ENCODE data around the gene LYST.
A peak's percentile ranks its signal among the peaks of the same experiment; 100 is the strongest.

Gene LYST

DNA sequence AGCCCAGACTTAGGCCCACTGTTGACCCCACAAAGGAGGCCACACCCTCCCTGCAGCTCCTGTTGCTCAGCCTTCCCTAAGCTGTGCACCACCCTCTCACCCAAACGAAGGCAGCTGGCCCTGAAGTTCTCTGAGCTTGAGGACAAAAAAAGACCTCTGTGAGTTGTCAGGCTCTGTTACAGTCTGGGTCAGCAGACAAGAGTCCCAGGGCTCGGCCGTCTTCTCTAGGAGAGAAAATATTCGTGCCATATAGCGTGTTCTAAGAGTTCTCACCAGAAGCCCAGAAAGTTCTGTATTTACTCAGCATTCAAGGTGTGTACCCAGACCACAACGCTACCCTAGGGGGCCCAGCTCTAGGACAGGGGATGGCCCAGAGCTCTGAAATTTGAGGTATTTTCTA, 25.5 kb upstream of the LYST start:
- Histone ChIP-seq H3K9me3 (ENCODE audit: insufficient read depth, low read depth, low read length) (no peaks in the 10 kb centered on the region), H3K4me3 (ENCODE audit: low read depth, low read length) (no peak overlapping the region), H4K8ac (ENCODE audit: low read depth, low read length) (no peak overlapping the region), H4K12ac (ENCODE audit: low read depth, low read length) (no peak overlapping the region), H3K27ac (ENCODE audit: low read depth, low read length) (no peak overlapping the region), H3K23ac (ENCODE audit: low read length) (no peak overlapping the region), H2AK5ac (ENCODE audit: low read length) (peak overlapping the region; percentile 59), H2AFZ (ENCODE audit: insufficient read depth, low read length, poor library complexity) (no peak overlapping the region), H3K79me2 (ENCODE audit: control insufficient read depth, insufficient read depth, low read length, poor library complexity) (peaks cover 3% of the 10 kb centered on the region), H3K36me3 (ENCODE audit: control insufficient read depth in 1 of 2, insufficient read depth in 2 of 2, low read length in 2 of 2) (no peaks in the 10 kb centered on the region), H2BK12ac (ENCODE audit: low read length) (peak overlapping the region; percentile 91), H2BK5ac (ENCODE audit: low read depth, low read length, poor library complexity) (peak overlapping the region; percentile 21), H3K4me2 (ENCODE audit: low read length) (no peak overlapping the region), H4K91ac (ENCODE audit: low read depth, low read length) (peak overlapping the region; percentile 66), H3K14ac (ENCODE audit: low read length) (peak overlapping the region; percentile 50), H3K18ac (ENCODE audit: low read length) (no peak overlapping the region), H3K27me3 (ENCODE audit: insufficient read depth, low read length) (no peaks in the 10 kb centered on the region), H3K79me1 (ENCODE audit: low read length) (peaks cover 5% of the 10 kb centered on the region), H3K4me1 (ENCODE audit: control insufficient read depth in 1 of 2, insufficient read depth in 2 of 2, low read length in 2 of 2) (peaks cover 7% of the 10 kb centered on the region in 2 experiments), H3K4ac (ENCODE audit: low read depth, low read length) (no peak overlapping the region), H3K9ac (ENCODE audit: low read length) (peak overlapping the region; percentile 24), H2BK120ac (ENCODE audit: insufficient read depth, low read length, poor library complexity) (no peak overlapping the region)
- DNase-seq: no peak
- WGBS (ENCODE audit: extremely low coverage, insufficient coverage, insufficient read length): no CpG with 5 or more reads among the region's 6 CpGs

DNA sequence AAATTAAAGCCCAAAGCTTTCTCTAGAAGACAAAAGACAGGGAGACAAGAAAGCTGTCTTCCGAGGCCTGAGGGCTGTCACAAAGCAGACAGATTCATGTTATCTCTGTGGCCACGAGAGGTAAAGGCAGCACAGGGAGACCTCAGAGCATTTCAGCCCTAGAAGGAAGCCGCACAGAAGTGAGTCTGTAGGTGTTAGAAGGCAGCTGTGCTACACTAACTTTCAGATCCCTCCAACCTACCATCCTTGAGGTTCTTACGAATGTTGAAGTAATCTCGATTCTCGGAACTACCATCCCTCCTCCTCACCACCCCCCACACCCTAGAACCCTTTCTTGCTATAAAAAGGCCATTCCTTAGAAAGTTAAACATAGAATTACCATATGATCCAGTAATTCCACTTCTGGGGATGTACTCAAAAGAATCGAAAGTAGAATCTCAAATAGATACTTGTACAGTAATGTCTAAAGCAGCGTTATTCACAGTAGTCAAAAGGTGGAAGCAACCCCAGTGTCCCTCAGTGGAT, 21.5 kb upstream of the LYST start:
- Histone ChIP-seq H3K9me3 (ENCODE audit: insufficient read depth, low read depth, low read length) (no peaks in the 10 kb centered on the region), H3K14ac (ENCODE audit: low read length) (no peak overlapping the region), H2BK12ac (ENCODE audit: low read length) (peak overlapping the region; percentile 61), H2BK120ac (ENCODE audit: insufficient read depth, low read length, poor library complexity) (no peak overlapping the region), H3K4me3 (ENCODE audit: low read depth, low read length) (no peak overlapping the region), H2AFZ (ENCODE audit: insufficient read depth, low read length, poor library complexity) (no peak overlapping the region), H3K79me2 (ENCODE audit: control insufficient read depth, insufficient read depth, low read length, poor library complexity) (peaks cover 3% of the 10 kb centered on the region), H3K36me3 (ENCODE audit: control insufficient read depth in 1 of 2, insufficient read depth in 2 of 2, low read length in 2 of 2) (no peaks in the 10 kb centered on the region), H4K91ac (ENCODE audit: low read depth, low read length) (no peak overlapping the region), H3K4ac (ENCODE audit: low read depth, low read length) (no peak overlapping the region), H3K23ac (ENCODE audit: low read length) (no peak overlapping the region), H4K8ac (ENCODE audit: low read depth, low read length) (no peak overlapping the region), H3K4me2 (ENCODE audit: low read length) (no peak overlapping the region), H3K9ac (ENCODE audit: low read length) (no peak overlapping the region), H2BK5ac (ENCODE audit: low read depth, low read length, poor library complexity) (no peak overlapping the region), H3K27me3 (ENCODE audit: insufficient read depth, low read length) (no peaks in the 10 kb centered on the region), H2AK5ac (ENCODE audit: low read length) (no peak overlapping the region), H3K79me1 (ENCODE audit: low read length) (peaks cover 5% of the 10 kb centered on the region), H3K18ac (ENCODE audit: low read length) (no peak overlapping the region), H3K4me1 (ENCODE audit: control insufficient read depth in 1 of 2, insufficient read depth in 2 of 2, low read length in 2 of 2) (peaks cover 5 to 6% of the 10 kb centered on the region in 2 experiments), H3K27ac (ENCODE audit: low read depth, low read length) (no peak overlapping the region), H4K12ac (ENCODE audit: low read depth, low read length) (no peak overlapping the region)
- no peak for DNase-seq
- WGBS (ENCODE audit: extremely low coverage, insufficient coverage, insufficient read length): no CpG with 5 or more reads among the region's 8 CpGs

DNA sequence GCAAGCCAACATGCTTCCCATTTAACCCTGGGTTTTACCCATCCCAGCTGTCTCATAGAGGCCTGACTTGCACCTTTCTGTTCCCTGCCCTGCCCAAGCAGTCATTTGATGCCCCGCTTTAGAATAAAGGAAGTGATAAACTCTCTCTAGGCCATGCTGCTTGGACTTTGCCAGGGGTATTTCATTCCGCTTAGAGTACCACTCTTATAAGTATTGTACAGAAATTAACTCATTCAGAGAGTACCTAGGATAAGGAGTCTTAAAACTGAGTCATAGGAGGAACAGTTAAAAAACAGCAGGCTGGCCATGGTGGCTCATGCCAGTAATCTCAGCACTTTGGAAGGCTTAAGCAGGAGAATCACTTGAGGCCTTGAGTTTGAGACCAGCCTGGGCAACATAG, 21.0 kb upstream of the LYST start:
- WGBS (ENCODE audit: extremely low coverage, insufficient coverage, insufficient read length): no CpG with 5 or more reads among the region's 2 CpGs
- peaks cover 5 to 6% of the 10 kb centered on the region in 2 experiments for H3K4me1 ChIP-seq (ENCODE audit: control insufficient read depth in 1 of 2, insufficient read depth in 2 of 2, low read length in 2 of 2)
- no peak for DNase-seq
- H4K8ac ChIP-seq (ENCODE audit: low read depth, low read length): no peak overlapping the region
- no peak overlapping the region for H3K23ac ChIP-seq (ENCODE audit: low read length)
- no peak overlapping the region for H2AFZ ChIP-seq (ENCODE audit: insufficient read depth, low read length, poor library complexity)
- no peak overlapping the region for H2BK120ac ChIP-seq (ENCODE audit: insufficient read depth, low read length, poor library complexity)
- H3K4me3 ChIP-seq (ENCODE audit: low read depth, low read length): no peak overlapping the region
- no peak overlapping the region for H4K12ac ChIP-seq (ENCODE audit: low read depth, low read length)
- no peak overlapping the region for H3K14ac ChIP-seq (ENCODE audit: low read length)
- no peak overlapping the region for H3K27ac ChIP-seq (ENCODE audit: low read depth, low read length)
- no peak overlapping the region for H3K4ac ChIP-seq (ENCODE audit: low read depth, low read length)
- peaks cover 3% of the 10 kb centered on the region for H3K79me2 ChIP-seq (ENCODE audit: control insufficient read depth, insufficient read depth, low read length, poor library complexity)
- no peaks in the 10 kb centered on the region for H3K27me3 ChIP-seq (ENCODE audit: insufficient read depth, low read length)
- H3K4me2 ChIP-seq (ENCODE audit: low read length): no peak overlapping the region
- no peak overlapping the region for H3K18ac ChIP-seq (ENCODE audit: low read length)
- no peaks in the 10 kb centered on the region for H3K36me3 ChIP-seq (ENCODE audit: control insufficient read depth in 1 of 2, insufficient read depth in 2 of 2, low read length in 2 of 2)
- H2BK12ac ChIP-seq (ENCODE audit: low read length): no peak overlapping the region
- H2BK5ac ChIP-seq (ENCODE audit: low read depth, low read length, poor library complexity): no peak overlapping the region
- no peak overlapping the region for H4K91ac ChIP-seq (ENCODE audit: low read depth, low read length)
- no peaks in the 10 kb centered on the region for H3K9me3 ChIP-seq (ENCODE audit: insufficient read depth, low read depth, low read length)
- H3K79me1 ChIP-seq (ENCODE audit: low read length): peaks cover 5% of the 10 kb centered on the region
- no peak overlapping the region for H3K9ac ChIP-seq (ENCODE audit: low read length)
- H2AK5ac ChIP-seq (ENCODE audit: low read length): no peak overlapping the region

DNA sequence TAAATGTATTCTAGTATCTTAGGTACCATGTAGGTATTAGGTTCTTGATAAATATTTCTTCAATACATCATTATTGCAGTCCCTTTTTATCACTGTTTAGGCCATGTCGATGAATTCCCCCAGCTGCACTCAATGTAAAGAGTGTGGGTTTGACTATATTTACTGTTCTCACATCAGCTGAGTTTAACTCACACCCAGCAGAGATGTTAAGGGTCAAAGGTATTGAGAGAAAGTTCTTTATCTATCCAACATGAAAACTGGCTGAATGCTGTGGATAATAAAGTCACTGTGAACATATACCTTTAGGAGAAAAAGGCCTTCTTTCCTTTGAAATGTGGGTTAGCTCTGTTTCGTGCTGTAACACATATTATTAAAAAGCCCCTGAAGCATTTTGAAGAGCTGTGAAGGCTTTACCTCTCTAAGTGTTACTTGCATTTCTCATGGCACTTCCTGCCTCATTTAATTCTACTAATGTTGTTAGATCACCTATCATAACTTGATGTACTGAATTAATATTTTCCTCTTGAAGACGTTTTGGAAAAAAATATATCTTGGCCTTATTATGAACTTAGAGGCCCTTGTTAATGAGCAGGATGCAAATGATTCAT, 19.1 kb upstream of the LYST start:
- no peak for DNase-seq
- no CpG with 5 or more reads among the region's 3 CpGs for WGBS (ENCODE audit: extremely low coverage, insufficient coverage, insufficient read length)

More for the DNA sequence above, 19.1 kb upstream of the LYST start:
- Histone ChIP-seq H2BK12ac (ENCODE audit: low read length) (no peak overlapping the region), H3K23ac (ENCODE audit: low read length) (no peak overlapping the region), H3K79me1 (ENCODE audit: low read length) (no peaks in the 10 kb centered on the region), H3K27ac (ENCODE audit: low read depth, low read length) (no peak overlapping the region), H2AFZ (ENCODE audit: insufficient read depth, low read length, poor library complexity) (no peak overlapping the region), H3K18ac (ENCODE audit: low read length) (no peak overlapping the region), H3K9ac (ENCODE audit: low read length) (no peak overlapping the region), H3K36me3 (ENCODE audit: control insufficient read depth in 1 of 2, insufficient read depth in 2 of 2, low read length in 2 of 2) (no peaks in the 10 kb centered on the region), H3K79me2 (ENCODE audit: control insufficient read depth, insufficient read depth, low read length, poor library complexity) (no peaks in the 10 kb centered on the region), H2BK120ac (ENCODE audit: insufficient read depth, low read length, poor library complexity) (no peak overlapping the region), H3K27me3 (ENCODE audit: insufficient read depth, low read length) (no peaks in the 10 kb centered on the region), H4K8ac (ENCODE audit: low read depth, low read length) (no peak overlapping the region), H3K4me3 (ENCODE audit: low read depth, low read length) (no peak overlapping the region), H4K91ac (ENCODE audit: low read depth, low read length) (no peak overlapping the region), H4K12ac (ENCODE audit: low read depth, low read length) (no peak overlapping the region), H3K9me3 (ENCODE audit: insufficient read depth, low read depth, low read length) (no peaks in the 10 kb centered on the region), H3K4ac (ENCODE audit: low read depth, low read length) (no peak overlapping the region), H3K4me1 (ENCODE audit: control insufficient read depth in 1 of 2, insufficient read depth in 2 of 2, low read length in 2 of 2) (no peaks in the 10 kb centered on the region), H3K4me2 (ENCODE audit: low read length) (no peak overlapping the region), H3K14ac (ENCODE audit: low read length) (no peak overlapping the region), H2BK5ac (ENCODE audit: low read depth, low read length, poor library complexity) (no peak overlapping the region), H2AK5ac (ENCODE audit: low read length) (no peak overlapping the region)

All from trophoblast cell (in vitro differentiated cells and primary cell).